Stimulated activated CD4-positive, alpha-beta T cell treated with anti-CD3 and anti-CD28 coated beads, Interleukin-12 subunit alpha, Interleukin-12 subunit beta, amount 100 ng/mL, for 4 hours (primary cell): Measurements from ENCODE around the gene ACSS1.

Experiments used
- DNase-seq: peaks from one replicate; pipeline ENCODE4 v3.0.0-alpha.2; 2020

The ACSS1 gene

DNA sequence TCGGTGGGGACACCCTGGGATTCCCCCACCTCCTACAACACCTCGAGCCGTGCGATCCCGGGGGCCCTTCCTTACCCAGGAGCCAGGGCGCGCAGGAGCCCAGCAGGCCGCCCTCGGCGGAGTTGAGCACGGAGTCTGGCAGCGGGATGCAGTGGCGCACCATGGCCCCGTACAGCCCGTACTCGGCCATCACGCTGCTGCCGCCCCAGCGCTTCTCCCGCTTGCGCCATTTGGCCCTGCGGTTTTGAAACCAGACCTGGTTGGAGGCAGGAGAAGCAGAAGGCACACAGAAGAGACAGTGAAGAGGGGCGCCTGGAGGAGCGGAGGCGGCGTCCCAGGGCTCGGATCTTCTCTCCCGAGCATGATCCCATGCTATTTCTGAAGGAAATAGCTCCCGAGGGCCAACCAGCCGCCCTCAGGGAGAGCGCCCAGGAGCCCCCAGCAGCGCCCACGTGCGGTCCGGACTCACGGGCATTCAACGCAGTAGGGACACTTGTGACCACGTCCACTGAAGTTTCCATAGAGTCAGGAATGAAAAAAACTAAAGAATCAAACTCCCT lies 19.8 kb upstream of the ACSS1 start:
- DNase-seq, result no peak

DNA sequence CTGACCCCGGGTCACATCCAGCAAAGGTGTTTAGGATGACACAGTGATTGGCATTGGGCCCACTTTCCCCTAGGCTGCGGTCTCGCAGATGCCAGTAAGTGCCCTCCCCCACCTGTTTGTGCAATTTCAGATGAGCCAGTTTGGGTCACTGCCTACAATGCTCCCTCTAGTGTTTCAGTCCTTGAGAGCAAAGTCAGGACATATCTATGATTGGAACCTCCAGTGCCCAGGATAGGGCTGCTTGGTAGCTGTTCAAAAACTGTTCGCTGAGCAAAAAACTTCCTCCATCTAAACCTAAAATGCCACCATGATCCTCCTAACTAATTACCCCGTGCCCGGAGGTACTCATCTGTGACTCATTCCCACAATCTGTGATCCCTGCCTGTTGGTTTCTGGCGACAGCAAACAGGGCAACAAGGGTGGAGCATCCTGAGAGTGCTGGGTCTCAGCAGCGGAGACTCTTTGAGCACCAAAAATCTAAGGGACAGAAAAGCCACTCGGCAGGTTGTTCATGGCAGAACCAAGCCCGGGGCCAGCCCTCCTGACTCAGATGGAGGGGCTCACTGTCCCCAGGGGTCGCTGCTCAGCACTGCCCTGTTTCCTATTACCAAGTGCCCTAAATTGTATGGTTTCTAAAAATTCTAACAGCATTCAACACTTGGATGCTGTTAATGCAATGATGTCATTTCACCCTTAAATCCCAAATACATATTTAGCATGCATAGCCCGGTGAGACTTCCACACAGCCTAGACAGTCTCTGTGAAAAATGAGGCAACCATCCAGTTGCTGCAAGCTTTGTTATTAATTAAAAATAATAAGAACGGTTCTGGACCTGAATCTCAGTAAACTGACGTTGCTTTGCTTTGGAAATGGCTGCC lies 19.0 kb upstream of the ACSS1 start:
- no peak for DNase-seq

DNA sequence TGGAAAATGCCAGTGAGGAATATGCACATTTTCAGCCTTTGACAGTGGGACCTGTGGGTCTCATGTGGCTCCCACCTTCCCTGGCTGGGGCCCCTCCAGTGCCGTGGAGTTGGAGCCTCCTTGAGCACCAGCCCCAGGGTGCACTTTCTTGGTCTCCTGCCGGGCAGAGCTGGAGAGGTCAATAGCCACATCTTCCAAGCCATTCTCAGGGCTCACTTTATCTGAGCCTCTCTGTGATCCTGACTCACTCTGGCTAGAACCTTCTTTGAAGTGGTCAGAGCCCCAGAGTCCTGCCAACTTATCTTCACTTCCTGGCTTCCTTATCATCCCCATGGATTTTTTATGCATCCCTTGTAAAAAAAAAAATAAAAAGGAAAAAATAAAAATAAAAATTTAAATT lies 18.3 kb upstream of the ACSS1 start:
- no peak for DNase-seq

DNA sequence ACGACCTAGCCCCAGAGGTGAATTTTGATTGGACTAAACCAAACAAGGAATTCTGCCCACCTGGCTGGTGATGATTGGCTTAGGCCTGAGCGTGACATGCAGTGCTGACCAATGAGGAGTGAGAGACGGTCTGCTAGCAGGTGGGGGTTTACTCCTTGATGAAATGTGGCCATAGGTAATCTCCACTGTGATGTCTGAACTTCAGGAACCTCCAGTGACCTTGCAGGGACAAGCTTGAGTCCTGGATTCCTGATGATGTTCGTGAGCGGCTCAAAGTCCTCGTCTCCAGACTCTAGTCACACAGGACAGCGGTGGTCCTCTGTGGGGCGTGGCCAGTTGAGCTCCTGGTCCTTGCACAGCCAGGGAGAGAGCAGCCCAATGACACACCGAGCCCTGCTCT lies 15.6 kb upstream of the ACSS1 start:
- no peak for DNase-seq

DNA sequence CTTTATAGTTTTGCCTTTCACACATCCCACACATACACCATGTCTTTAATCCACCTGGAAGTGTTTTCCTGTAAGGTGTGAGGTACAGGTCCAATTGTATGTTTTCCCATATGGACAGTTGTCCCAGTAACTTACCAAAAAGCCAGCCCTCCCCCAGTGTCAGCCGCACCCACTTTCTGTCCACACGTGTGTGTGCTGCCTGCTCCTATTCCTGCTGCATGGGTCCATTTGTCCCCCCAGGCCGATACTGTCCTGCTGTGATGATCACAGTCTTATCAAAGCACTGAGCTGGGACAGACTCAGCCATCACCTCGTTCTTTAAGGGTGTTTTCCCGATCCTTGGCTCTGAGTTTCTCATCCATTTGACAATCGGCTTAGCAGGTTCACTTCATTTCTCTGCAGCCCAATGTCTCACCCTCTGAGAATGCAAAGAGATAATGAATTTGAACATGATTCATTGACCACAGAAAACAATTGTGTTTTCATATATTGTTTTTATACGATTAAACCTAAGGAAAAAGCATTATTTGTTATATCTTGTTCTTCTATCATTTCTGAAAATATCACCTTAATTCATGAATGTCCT lies 14.4 kb upstream of the ACSS1 start:
- no peak for DNase-seq

DNA sequence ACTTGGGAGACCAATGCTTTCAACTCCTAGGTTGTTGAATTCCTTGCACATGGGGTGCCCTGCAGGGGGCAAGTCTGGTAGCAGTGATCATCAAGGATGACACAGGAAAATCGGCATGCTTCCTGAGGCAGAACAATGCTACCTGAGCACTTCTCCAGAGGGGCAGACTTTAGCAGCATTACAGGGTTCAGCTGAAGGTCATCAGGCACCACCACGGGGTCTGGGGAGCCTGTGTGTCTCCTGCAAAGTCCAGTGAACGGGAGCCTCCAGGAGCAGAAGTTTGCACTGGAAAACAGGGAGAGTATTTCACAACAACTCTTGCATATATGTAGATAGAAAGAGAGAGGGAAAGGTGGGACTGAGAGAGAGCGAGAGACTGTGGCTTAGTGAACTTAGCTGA lies 13.8 kb upstream of the ACSS1 start:
- no peak for DNase-seq

DNA sequence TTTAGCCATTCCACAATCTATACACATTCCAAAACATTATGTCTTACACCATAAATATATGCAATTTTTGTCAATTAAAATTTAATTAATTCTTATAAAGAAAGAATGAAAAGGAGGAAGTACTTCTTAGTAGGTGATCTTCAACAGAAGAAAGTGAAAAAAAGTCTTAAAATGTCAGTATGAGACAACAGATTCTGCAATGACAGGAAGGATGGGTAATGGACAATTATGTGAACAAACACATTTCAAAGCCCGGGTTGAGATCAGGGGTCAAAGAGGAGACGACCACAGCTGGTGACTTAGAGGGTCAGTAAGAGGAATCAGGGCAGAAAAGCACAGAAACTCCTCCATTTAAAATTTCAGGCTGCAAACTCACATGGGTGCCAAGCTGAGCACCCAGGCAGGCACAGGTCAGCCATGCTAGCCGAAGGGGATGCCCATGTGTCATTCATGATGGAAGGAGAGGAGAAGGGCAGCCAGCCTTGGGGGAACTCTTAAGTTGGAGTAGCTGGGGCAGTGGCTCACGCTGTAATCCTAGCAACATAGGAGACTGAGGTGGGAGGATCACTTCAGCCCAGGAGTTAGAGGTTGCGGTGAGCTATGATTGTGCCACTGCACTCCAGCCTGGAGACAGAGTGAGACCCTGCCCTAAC lies 13.0 kb upstream of the ACSS1 start:
- DNase-seq, result no peak

DNA sequence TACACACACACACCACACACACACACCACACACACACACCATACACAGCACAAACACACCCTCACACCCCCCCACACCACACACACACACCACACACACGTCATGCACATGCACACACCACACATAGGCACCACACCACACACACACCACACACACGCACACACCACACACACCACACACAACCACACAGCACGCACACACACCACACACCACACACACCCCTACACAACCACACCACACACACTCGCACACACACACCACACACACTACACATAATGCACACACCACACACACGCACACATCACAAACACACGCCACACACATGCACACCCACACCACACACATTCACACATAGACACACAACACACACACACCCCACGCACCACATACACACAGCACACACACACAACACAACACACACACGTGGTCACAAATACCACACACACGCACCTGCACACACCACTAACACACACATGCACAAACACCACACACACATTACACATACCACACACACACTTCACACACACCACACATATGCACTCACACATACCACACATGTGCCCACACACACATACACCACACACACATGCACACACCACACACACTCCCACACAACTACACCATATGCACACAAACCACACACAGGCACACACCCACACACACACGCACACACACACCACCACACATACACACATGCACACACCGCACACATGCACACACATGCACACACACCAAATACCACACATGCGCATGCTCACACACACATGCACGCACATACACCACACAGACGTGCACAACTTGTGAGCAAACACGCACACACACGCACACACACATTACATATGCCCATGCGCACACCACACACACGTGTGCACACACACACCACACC lies 9.4 kb upstream of the ACSS1 start:
- DNase-seq, result no peak

DNA sequence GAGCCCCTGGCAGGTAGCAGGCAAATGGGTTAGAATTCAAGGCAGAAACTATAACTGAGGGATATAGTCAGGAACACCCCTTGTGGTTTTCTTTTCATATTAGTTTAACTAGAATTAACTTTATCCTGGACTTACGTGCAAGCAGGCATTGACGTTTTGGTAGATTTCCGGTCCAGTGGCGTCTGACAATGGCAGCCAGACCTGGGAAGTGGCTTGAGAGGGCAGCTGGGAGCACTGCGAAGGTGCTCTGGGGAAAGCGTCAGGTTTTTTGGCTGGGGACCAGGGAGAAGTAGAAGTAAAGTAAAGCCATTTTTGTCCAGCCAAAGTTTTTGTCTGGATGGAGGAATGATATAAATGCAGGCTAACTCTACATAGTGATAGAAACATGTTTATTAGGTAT lies 8.4 kb upstream of the ACSS1 start:
- DNase-seq, result no peak

DNA sequence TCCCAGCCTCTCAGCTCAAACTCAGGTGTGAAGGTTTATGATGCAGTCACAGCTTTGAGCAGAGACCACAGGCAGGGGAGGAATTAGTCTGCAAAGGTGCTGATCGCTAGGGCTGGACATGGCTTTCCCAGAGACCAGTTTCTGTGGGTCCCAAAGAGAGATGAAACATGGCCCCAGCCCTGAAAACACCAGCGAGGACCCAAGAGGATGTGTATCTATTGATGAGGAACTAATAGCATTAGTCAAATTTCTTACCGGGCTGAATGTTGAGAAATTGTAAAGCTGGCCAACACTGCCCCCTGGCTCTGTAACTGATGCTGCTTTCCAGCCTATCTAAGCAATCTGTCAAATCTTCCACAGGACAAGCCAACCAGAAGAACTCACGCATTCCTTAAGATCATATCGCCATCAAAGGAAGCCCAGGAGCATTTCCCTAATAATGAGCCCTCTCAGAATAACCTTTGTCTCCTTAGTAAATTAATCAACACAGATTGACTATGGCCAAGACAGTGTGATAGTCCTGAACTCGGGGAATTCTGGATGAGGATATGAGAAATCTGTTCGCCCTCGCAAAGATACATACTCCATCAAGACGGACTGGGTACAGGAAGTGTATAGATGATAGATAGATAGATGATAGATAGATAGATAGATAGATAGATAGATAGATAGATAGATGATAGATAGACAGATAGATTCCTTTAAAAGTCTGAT lies 7.8 kb upstream of the ACSS1 start:
- DNase-seq, result peak; percentile 57

DNA sequence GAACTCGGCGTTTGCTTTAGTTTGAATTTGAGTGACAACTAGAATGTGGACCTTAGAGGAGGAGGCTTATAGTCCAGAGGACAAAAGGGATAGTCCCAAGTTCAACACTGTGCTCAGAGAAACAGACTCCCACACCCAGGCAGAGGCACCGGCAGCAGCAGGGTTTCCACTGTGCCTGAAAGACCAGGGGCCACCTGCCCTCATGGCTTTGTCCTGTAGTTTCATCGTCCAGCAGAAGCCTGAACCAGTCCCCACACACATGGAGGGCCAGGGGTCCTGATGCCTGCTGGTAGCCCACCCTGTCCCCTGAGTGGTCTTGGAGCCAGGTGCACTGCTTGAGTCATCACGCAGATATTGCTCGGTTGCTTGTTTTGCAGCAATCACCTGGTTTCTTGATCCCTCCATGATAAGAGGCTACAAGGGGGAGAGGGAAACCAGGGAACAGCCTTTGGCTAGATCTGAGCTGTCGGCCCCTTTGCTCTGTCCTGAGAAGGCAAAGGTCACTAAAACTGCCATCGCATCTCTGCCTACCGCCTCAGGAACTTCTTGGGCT lies 7.2 kb upstream of the ACSS1 start:
- DNase-seq, result no peak

DNA sequence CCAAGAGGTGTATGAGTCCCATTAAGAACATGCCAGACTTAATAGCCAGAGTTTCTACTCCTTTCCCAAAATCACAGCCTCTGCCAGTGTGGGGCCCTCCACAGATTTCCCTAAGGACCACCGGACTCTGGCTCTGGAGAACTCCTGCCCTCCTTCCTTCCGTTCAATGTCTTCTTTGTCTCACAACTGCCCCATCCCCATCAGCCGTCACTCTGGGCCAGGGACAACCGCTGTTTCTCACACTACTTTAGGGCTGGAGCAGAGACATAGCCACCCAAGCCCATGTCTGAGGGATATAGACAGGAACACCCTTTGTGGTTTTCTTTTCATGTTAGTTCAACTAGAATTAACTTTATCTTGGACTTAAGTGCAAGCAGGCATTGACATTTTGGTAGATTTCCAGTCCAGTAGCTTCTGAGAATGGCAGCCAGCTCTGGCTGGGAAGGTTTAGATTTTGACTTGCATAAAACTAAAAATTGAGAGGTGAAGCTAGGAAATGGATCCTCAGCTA lies 6.7 kb upstream of the ACSS1 start:
- no peak for DNase-seq

DNA sequence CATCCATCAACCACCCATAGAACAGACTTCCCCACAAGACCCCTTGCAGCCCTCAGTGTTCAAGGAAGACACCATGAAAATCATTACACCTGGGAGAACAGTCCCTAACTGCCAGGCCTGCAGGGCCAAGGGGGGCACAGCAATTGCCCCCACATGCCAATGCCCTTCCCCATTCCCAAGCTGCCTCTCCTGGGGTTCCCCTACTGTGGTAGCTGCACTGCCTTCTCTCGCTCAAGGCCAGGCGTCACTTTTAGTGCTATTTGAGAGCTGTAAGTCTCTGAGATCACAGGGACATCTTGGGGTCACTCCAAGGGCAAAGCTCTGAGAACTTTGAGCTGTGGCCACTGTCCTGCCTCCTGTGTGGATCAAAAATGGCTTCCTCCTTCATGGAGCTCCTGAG lies 6.0 kb upstream of the ACSS1 start:
- no peak for DNase-seq

DNA sequence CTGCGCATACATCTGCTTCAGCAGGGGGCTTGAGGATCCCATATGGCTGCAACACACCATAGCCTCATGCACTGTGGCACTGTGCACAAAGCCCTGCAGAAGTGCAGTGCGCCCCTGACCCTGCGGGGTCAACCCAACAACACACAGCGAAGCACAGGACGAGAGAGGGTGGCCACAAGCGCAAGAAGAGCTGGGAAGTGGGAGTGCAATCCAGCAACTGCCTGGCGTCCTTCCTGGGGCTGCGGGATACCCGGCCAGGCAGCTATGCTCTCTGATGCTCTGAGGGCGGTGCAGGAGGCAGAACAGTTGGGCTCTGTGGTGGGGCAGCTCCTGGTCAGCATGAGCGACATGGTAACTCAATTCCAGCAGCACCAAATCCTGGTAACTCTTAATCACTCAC lies 5.6 kb upstream of the ACSS1 start:
- no peak for DNase-seq

DNA sequence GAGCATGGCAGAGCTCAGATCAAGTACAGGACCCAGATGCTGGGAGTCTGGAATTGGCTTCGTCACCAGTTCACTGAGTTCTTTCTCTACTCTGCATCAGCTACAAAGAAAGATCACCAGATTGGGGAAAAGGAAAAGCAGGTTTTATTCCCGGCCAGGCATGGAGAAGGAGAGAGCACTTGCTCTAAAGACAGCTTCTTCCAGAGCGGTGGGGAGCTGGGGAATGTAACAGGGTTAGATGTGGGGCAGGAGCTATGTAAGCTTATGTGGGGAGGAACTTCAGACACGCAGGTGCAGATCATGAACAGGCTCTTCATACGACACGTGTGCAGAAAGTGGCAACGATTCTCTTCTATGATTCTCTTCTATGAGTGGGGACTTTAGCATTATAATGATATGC lies 4.9 kb upstream of the ACSS1 start:
- no peak for DNase-seq

DNA sequence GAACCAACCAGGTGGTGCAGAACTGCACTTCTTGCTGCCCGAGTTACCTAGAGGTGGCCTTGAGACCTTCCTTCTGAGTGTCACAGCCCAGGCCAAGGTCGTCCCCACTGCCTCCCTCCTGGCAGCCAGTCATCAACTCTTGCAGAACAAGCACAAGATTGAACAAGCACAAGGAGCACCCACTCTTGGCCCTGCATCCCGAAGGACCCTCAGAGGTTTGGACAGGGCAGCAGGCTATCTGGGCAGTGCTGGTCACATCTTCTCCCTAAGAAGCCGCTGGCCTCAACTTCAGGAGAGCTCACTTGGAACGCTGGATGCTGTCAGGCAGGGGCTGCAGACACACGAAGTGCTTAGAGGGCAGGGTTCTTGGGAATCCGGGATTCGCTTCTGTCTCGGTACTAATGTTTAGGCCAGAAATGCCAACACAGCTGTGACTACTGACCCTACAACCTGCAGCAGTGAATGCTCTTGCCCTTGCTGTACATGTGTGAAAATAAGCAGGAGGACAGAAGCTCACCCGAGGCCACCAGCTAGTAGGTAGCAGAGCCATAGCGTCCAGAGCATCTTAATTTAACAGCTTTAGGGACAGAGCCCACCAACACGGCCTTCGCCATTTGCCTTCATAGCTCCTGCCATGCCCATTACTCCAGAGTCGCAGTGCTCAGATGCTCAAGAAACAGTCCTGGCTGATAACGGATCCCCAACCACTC lies 4.0 kb upstream of the ACSS1 start:
- no peak for DNase-seq

DNA sequence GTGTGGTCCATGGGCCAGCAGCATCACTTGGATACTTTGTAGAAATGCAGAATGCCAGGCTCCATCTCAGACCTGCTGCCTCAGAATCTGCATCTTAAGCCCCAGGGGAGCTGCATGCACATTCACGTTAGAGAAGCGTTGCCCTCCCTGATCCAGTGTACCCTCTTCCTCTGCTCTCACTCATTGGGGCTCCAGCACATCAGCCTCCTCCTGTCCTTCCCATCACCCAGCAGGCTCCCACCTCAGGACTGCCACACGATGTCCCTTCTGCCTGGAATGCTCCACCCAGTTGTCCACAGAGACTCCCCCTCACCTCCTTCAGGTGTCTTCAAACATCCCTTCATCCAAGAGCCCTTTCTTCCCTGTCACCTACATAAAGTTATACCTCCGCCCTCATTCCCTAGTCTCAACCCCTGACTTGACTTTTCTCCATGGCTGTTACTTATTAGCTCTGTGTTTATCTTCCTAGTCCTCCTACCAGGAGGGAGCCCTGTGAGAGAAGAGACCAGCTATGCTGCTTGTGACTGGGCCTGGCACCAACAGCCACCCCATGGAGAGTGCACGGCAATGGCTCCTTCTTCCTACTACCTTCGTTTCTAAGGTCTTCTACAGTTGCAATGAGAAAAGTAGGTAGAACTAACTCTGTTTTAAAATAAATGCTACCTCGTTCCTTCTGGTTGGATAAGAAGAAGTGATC lies 3.3 kb upstream of the ACSS1 start:
- no peak for DNase-seq

DNA sequence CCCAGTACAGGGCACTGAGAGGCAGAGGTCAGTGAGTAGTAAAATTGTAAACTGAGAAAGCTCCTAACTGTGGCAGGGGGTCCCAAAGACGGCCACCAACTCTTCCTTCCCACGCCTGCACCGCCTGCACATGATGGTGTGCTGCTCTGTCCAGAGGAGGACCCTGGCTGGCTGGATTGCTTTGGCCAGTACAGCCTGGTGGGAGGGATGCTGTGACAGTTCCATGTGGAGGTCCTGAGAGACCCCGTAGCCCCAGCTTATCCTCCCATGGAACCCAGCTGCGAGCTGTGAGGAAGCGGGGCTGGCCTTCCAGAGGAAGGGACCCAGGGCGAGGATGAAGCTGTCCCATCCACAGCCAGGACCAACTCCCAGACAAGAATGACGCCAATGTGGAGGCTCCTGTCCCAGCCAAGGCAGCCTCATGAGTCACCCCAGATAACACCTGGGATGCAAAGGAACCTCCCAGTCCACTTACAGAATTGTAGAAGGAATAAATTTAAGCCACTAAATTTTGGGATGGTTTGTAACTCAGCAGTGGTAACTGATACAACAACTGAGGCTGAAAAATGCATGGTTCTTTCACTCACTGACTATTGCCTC lies 2.0 kb upstream of the ACSS1 start:
- no peak for DNase-seq

DNA sequence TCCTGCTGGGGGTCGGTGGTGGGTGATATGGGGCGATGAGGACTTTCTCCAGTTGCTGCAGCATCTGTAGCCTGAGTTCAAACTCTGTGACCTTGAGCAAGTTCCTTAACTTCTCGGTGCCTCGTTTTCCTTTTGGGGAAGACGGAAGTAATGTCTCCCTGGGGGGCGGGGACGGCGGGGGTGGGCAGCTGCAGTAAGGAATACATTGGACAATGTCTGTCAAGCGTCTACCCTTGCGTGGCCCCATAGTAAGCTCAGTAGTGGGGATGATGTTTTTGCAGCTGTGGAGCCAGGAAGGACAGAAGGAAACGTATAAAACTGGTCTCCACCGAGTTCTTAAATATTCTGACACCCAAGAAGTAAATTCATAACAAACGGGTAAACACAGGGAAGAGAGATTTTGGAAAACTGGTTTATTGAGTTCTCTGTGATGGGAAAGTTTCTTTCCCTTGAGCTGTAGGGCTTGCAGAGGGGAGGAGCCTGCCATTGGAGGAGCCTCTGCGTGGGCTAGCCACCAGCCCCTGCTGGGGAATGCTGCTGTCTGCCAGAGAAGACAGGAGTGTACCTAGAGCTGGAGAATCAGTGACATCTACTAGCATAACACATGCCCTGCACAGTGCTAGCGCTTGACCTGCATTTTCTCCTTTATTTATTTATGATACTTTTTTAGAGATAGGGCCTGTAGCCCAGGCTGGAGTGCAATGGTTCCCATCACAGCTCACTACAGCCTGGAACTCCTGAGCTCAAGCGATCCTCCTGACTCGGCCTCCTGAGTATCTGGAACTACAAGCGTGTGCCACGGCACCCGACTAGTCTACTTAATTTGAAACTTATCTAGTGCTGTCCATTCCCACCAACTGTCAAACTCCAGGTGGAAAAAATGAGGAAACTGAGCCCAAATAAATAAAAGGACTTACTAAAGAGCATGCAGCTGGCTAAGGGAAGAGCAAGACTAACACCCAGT lies 1.2 kb upstream of the ACSS1 start:
- no peak for DNase-seq
